Measurements from ENCODE around the gene KCND2.

KCND2 gene

DNA sequence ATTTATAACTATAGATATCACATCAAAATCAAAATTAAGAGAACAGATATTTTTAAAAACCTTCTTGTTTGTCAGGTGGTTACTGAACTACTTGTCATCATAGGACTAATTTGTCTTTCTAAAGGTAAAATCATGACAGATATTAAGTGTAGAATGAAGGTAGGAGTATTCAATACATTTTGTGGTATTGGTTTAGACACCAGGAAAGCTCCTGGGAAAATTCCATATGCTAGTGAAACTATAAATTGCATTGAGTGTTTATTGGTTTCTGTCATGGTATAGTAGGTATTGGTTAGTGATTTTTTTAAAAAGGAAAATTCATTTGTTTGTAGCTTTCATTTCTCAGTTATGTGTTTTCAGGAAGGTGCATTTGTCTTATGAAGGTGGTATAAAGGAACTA lies 132.7 kb downstream of the KCND2 start:
- no peak overlapping the region for H3K9ac ChIP-seq (ENCODE audit: low read depth, low read length)
- no peaks in the 10 kb centered on the region for H3K36me3 ChIP-seq (ENCODE audit: insufficient read depth, low read length)
- peaks cover 11% of the 10 kb centered on the region for H3K4me1 ChIP-seq (ENCODE audit: insufficient read depth, low read length)
- no peaks in the 10 kb centered on the region for H3K9me3 ChIP-seq (ENCODE audit: control insufficient read depth, insufficient read depth, low read length)

GRCh38 chr7:120407010-120407409 lies 134.0 kb downstream of the KCND2 start:
- Histone ChIP-seq H3K36me3 (ENCODE audit: insufficient read depth, low read length) (no peaks in the 10 kb centered on the region), H3K4me1 (ENCODE audit: insufficient read depth, low read length) (peaks cover 7% of the 10 kb centered on the region), H3K9me3 (ENCODE audit: control insufficient read depth, insufficient read depth, low read length) (no peaks in the 10 kb centered on the region), H3K9ac (ENCODE audit: low read depth, low read length) (no peak overlapping the region)

GRCh38 chr7:120412139-120413050 lies 139.4 kb downstream of the KCND2 start:
- H3K9ac ChIP-seq (ENCODE audit: low read depth, low read length): no peak overlapping the region
- no peaks in the 10 kb centered on the region for H3K4me1 ChIP-seq (ENCODE audit: insufficient read depth, low read length)
- H3K36me3 ChIP-seq (ENCODE audit: insufficient read depth, low read length): no peaks in the 10 kb centered on the region
- no peaks in the 10 kb centered on the region for H3K9me3 ChIP-seq (ENCODE audit: control insufficient read depth, insufficient read depth, low read length)

DNA sequence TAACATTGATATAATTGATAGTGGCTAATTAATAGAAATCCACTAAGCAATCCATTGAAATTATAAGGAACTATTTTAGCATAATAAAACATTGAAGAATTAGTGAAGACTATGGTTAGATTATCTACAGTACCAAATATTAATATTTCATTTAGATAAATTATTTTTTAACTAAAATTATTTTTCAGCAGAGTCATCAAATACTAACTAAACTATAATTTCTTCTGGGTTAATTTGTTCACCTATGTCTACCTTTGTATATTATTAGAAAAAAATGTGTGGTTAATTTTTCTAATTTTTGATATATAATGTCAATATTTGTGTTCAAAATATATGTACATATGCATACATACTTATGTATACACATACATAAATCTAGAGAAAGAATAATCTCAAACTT lies 140.2 kb downstream of the KCND2 start:
- Histone ChIP-seq H3K4me1 (ENCODE audit: insufficient read depth, low read length) (no peaks in the 10 kb centered on the region), H3K9me3 (ENCODE audit: control insufficient read depth, insufficient read depth, low read length) (no peaks in the 10 kb centered on the region), H3K36me3 (ENCODE audit: insufficient read depth, low read length) (no peaks in the 10 kb centered on the region), H3K9ac (ENCODE audit: low read depth, low read length) (no peak overlapping the region)

- no peak overlapping the region for H3K9ac ChIP-seq (ENCODE audit: low read depth, low read length)
These were observed 144.4 kb downstream of the KCND2 start for GRCh38 chr7:120417244-120417979.

GRCh38 chr7:120421151-120421651 lies 148.2 kb downstream of the KCND2 start:
- Histone ChIP-seq H3K9ac (ENCODE audit: low read depth, low read length) (no peak overlapping the region), H3K9me3 (ENCODE audit: control insufficient read depth, insufficient read depth, low read length) (no peaks in the 10 kb centered on the region), H3K36me3 (ENCODE audit: insufficient read depth, low read length) (no peaks in the 10 kb centered on the region), H3K4me1 (ENCODE audit: insufficient read depth, low read length) (no peaks in the 10 kb centered on the region)

More at GRCh38 chr7:120417244-120417979, 144.4 kb downstream of the KCND2 start:
- no peaks in the 10 kb centered on the region for H3K9me3 ChIP-seq (ENCODE audit: control insufficient read depth, insufficient read depth, low read length)
- no peaks in the 10 kb centered on the region for H3K36me3 ChIP-seq (ENCODE audit: insufficient read depth, low read length)
- no peaks in the 10 kb centered on the region for H3K4me1 ChIP-seq (ENCODE audit: insufficient read depth, low read length)

- H3K9me3 ChIP-seq (ENCODE audit: control insufficient read depth, insufficient read depth, low read length): no peaks in the 10 kb centered on the region
- H3K36me3 ChIP-seq (ENCODE audit: insufficient read depth, low read length): no peaks in the 10 kb centered on the region
- H3K9ac ChIP-seq (ENCODE audit: low read depth, low read length): no peak overlapping the region
- no peaks in the 10 kb centered on the region for H3K4me1 ChIP-seq (ENCODE audit: insufficient read depth, low read length)
These were observed 158.0 kb downstream of the KCND2 start for GRCh38 chr7:120431016-120431415.

DNA sequence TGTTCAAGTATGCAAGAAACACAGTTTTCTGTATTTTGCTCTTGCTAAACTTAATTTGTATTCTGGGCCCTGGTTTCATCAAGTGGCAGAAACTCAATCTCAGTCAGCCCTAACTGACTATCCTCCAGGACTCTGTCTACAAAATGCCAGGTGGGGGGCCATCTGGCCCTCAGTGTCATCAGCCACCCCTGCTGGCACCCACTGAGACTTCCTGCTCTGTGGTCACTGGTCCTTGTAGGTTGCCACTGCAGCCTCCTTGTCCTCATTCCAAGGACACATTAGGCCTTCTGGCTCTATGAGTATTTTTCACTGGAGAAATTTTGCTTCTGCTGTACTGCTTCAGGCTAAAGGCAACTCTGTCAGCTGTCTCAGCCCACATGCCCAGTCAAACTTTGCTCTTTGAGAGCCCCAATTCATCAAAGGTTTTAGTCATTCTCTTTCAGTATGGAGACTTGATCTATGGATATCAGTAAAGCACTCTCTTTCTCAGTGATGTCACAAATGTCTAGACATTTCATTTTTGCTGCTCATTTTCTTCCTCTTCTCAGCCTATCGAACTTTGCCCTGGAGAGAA lies 163.6 kb downstream of the KCND2 start:
- Histone ChIP-seq H3K4me1 (ENCODE audit: insufficient read depth, low read length) (no peaks in the 10 kb centered on the region), H3K9ac (ENCODE audit: low read depth, low read length) (no peak overlapping the region), H3K36me3 (ENCODE audit: insufficient read depth, low read length) (no peaks in the 10 kb centered on the region), H3K9me3 (ENCODE audit: control insufficient read depth, insufficient read depth, low read length) (no peaks in the 10 kb centered on the region)

DNA sequence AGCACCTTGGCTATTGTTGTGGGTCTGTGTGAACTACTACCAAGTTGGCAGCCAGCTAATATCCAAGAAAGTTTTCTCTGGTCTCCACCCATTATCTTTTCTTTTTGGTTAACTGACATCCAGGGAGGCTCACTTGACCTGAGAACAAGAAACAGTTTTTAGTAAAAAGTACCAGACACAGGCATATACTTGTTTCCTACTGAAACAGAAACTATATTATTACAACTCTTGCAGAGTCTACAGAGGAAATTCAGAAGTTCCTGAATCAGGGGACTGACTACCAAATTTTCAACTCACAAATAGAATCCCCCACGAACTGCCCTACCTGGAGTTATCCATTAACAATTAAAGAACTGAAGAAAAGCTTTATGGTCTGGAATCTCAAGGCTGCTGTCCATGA lies 168.9 kb downstream of the KCND2 start:
- Histone ChIP-seq H3K4me1 (ENCODE audit: insufficient read depth, low read length) (no peaks in the 10 kb centered on the region), H3K9me3 (ENCODE audit: control insufficient read depth, insufficient read depth, low read length) (no peaks in the 10 kb centered on the region), H3K9ac (ENCODE audit: low read depth, low read length) (no peak overlapping the region), H3K36me3 (ENCODE audit: insufficient read depth, low read length) (no peaks in the 10 kb centered on the region)

DNA sequence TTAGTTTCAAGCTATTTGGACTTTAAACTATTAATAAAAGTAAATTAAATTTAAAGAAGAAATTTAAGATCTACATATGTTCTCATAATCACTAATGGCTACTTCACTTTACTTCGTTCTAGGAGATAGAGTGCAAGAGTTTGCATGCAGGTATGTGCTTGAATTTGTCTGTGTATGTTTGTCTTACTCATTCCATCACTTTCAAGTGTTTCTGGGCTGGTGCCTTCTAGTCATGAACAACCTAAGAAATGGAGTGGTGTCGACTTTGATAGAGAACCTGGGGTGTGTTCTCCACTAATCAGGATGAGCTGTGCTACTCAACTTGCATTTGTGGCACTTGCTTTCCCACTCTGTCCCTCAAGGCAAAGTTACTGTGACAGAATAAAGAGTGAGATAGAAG lies 169.9 kb downstream of the KCND2 start:
- Histone ChIP-seq H3K4me1 (ENCODE audit: insufficient read depth, low read length) (no peaks in the 10 kb centered on the region), H3K9me3 (ENCODE audit: control insufficient read depth, insufficient read depth, low read length) (no peaks in the 10 kb centered on the region), H3K9ac (ENCODE audit: low read depth, low read length) (no peak overlapping the region), H3K36me3 (ENCODE audit: insufficient read depth, low read length) (no peaks in the 10 kb centered on the region)

DNA sequence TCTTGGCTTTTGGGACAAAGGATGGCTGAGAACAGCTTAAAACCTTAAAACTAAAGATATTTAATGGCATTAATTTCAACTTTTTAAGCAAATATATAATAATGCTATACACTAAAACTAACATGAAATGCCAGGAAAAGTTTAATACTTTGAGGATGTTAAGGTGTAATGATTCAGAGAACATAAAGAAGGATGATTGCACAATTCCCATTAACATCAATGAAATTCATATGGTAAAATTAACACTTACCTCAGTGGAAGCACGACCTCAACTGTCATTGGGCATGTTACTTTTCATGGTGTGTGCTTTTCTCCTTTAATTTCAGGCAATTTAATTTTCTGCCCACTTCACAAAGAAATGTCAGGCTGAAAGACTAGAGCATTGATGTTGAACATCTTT lies 171.7 kb downstream of the KCND2 start:
- no peak overlapping the region for H3K9ac ChIP-seq (ENCODE audit: low read depth, low read length)
- no peaks in the 10 kb centered on the region for H3K36me3 ChIP-seq (ENCODE audit: insufficient read depth, low read length)
- no peaks in the 10 kb centered on the region for H3K4me1 ChIP-seq (ENCODE audit: insufficient read depth, low read length)
- H3K9me3 ChIP-seq (ENCODE audit: control insufficient read depth, insufficient read depth, low read length): no peaks in the 10 kb centered on the region

DNA sequence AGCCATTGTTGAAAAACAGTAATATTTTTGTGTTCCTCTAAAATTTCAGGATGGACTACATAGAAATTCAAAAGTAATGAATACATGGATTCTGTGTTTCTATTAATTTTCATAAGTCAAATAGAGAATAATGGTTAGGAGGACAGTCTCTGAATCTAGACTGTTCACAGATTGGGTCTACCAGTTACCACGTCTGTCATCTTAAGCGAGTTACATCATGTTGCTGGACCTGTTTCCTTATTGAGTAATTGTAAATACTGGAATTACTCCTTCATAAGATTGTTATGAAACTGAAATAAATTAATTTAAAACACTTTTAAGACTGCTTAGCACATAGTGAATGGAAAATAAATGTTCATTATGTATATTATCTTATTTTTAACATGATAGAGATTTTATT lies 172.3 kb downstream of the KCND2 start:
- Histone ChIP-seq H3K9ac (ENCODE audit: low read depth, low read length) (no peak overlapping the region), H3K4me1 (ENCODE audit: insufficient read depth, low read length) (no peaks in the 10 kb centered on the region), H3K9me3 (ENCODE audit: control insufficient read depth, insufficient read depth, low read length) (no peaks in the 10 kb centered on the region), H3K36me3 (ENCODE audit: insufficient read depth, low read length) (no peaks in the 10 kb centered on the region)

- H3K36me3 ChIP-seq (ENCODE audit: insufficient read depth, low read length): no peaks in the 10 kb centered on the region
- peaks cover 17% of the 10 kb centered on the region for H3K9me3 ChIP-seq (ENCODE audit: control insufficient read depth, insufficient read depth, low read length)
- no peak overlapping the region for H3K9ac ChIP-seq (ENCODE audit: low read depth, low read length)
- H3K4me1 ChIP-seq (ENCODE audit: insufficient read depth, low read length): no peaks in the 10 kb centered on the region
These were observed 179.7 kb downstream of the KCND2 start for GRCh38 chr7:120452665-120453064.

DNA sequence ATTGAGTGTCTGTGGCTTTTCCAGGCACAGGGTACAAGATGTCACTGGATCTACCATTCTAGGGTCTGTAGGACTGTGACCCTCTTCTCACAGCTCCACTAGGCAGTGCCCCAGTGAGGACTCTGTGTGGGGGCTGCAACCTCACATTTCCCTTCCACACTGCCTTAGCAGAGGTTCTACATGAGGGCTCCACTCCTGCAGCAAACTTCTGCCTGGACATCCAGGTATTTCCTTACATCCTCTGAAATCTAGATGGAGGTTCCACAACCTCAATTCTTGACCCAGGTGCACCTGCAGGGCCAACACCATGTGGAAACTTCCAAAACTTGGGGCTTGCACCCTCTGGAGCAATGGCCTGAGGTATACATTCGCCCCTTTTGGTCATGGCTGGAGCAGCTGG lies 183.7 kb downstream of the KCND2 start:
- H3K9me3 ChIP-seq (ENCODE audit: control insufficient read depth, insufficient read depth, low read length): peaks cover 12% of the 10 kb centered on the region
- no peak overlapping the region for H3K9ac ChIP-seq (ENCODE audit: low read depth, low read length)
- H3K4me1 ChIP-seq (ENCODE audit: insufficient read depth, low read length): peaks cover 6% of the 10 kb centered on the region; the same call in 1 of the 2 replicates
- H3K36me3 ChIP-seq (ENCODE audit: insufficient read depth, low read length): no peaks in the 10 kb centered on the region
